AG10803 (cell line): ENCODE data around the gene HENMT1.
A peak's percentile ranks its signal among the peaks of the same experiment; 100 is the strongest.
"Not testable (repeated sequence)": the region's sequence is repeated elsewhere in the genome, so short reads cannot be mapped to it uniquely, and the experiment has no call there.

Experiments
- DNase-seq: peaks from one replicate; pipeline ENCODE4 v3.0.0; 2010; ENCODE audit warnings: low read depth
- H3K4me3 ChIP-seq: 2 replicates; pipeline ENCODE4 v1.5.1; 2011; ENCODE audit warnings: mild to moderate bottlenecking, low read length, control low read depth
- TF ChIP-seq, protein P1 (sequence below): conservative IDR thresholded peaks from 2 replicates; pipeline ENCODE4 v1.5.1; 2011; ENCODE audit warnings: mild to moderate bottlenecking, low read length, control low read depth, inconsistent platforms

The HENMT1 gene

DNA sequence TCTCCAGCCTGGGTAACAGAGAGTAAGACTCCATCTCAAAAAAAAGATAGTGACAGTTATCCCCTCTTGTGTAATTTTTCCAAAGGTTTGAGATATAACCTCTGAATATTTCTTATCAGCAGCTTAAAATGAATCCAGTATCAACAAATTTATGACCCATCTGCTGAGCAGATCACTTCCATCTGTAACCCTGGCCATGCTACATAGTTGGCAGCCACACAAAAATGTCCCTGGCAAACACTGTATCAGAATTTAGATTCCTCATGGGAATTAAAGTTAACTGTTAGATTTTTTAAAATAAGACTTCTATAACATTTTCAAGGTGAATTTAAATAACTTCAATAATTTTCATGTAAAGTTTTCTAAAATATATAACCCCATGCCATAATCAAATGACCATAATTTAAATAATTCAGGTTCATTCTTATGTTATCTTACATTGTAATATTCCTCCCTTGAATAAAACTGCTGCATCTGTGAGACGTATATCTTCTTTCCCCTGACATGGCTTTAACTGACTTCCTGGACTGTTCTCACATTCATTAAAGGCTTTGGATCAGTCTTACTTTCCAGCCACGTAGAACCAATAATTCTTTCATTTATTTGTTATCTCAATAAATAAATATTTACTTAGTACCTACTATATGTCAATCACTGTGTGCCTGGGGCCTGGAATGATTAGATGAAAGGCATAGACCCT lies 25.9 kb upstream of the HENMT1 start:
- H3K4me3 ChIP-seq: no peak overlapping the region
- TF ChIP-seq, protein P1, sequence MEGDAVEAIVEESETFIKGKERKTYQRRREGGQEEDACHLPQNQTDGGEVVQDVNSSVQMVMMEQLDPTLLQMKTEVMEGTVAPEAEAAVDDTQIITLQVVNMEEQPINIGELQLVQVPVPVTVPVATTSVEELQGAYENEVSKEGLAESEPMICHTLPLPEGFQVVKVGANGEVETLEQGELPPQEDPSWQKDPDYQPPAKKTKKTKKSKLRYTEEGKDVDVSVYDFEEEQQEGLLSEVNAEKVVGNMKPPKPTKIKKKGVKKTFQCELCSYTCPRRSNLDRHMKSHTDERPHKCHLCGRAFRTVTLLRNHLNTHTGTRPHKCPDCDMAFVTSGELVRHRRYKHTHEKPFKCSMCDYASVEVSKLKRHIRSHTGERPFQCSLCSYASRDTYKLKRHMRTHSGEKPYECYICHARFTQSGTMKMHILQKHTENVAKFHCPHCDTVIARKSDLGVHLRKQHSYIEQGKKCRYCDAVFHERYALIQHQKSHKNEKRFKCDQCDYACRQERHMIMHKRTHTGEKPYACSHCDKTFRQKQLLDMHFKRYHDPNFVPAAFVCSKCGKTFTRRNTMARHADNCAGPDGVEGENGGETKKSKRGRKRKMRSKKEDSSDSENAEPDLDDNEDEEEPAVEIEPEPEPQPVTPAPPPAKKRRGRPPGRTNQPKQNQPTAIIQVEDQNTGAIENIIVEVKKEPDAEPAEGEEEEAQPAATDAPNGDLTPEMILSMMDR: no peak
- DNase-seq: peak; percentile 89

DNA sequence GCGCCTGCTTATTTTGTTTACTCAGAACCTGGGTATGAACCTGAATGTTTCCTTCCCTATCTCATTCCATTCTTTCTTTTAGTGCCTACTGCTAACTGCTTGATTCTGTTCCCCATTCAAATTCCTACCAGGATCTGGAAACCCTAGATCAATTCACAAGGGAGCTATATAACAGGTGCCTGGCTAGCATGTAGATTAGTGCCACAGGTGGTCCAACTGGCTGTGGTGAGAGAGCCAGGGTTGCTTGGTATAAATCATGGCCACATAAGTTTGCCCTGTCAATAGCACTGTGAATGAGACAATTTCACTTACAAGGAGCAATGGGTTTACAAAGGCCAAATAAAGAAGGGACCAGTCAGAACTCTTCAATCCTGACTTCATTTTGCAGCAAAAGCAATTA lies 24.6 kb upstream of the HENMT1 start:
- no peak overlapping the region for H3K4me3 ChIP-seq
- DNase-seq: no peak
- TF ChIP-seq, protein P1: no peak

DNA sequence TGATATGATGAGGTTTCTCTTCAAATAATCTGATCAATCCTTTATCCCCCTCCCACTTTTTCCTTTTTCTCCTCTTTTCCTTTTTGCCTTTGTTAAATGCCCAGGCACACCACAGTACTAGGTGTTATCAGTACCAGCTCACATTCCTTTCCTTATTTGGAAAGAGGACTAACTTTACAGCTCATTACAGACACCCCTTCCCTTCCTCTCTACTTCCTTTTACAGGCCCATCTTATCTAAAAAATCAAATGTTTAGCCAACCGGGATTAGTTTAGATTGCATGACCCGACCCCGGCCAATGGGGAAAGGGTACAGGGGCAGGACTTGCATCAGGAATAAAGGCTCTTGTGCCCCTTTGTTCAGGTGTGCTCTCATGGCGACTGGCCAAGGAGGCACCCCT lies 20.8 kb upstream of the HENMT1 start:
- DNase-seq: not testable (repeated sequence)

DNA sequence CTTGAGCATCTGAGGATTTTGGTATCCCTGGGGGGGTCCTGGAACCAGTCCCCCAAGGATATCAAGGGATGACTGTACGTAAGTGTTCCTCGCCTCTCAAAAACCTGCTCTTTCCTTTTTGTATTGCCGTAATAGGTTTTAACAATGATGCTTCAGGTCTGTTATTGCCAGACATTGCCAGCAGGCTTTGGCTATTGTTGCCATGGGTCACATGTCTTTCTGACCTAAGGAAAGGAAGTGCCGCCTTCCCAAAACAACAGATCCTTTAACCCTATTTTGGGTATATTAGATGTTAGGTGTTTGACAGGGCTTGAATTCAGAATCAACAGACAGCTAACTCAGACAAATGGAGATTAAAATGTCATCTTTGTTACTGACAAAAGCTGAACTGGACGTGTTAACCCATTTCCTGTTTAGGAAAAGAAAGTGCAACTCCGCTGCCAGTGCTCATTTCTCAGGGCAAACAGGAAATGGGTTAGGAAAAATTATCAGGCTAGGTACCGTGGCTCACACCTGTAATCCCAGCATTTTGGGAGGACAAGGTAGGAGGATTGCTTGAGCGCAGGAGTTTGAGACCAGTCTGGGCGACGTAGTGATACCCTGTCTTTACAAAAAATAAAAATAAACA lies 18.8 kb upstream of the HENMT1 start:
- TF ChIP-seq, protein P1: no peak
- no peak for DNase-seq
- H3K4me3 ChIP-seq: no peak overlapping the region

More for the DNA sequence above, 20.8 kb upstream of the HENMT1 start:
- not testable (repeated sequence) for H3K4me3 ChIP-seq

DNA sequence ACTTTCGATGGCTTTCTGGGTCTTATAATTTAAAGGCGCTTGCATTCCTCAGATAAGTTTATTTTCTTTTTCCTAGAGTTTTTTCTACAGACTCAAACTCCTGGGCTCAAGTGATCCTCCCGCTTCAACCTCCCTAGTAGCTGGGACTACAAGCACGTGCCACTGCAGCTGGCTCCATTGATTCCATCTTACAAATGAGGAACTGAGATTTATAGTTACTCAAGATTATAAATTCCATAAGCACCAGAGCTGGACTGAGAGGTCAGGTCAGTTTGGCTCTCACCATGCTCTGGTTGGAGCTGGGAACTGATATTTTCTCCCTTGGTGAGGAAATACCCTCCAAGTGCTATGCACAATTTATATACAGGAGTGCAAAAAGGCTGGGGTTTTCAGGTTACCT lies 17.8 kb upstream of the HENMT1 start:
- H3K4me3 ChIP-seq: no peak overlapping the region
- TF ChIP-seq, protein P1: no peak
- no peak for DNase-seq

DNA sequence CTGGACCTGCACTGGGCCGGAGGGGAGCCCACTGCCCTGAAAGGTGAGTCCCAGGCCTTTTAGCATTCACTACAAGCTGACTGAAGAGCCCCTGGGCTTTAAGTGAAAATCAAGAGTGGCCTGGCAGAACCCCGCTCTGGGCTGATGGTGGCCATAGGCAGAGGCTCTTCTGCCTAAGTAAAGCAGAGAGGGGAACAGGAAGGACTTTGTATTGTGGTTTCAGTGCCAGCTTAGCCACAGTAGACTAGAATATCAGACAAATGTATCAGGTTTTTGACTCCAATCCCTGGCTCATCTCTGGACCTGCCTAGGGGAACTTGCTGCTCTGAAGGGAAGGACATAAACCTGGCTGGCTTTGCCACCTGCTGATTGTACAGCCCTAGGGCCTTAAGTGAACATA lies 10.2 kb upstream of the HENMT1 start:
- no peak for DNase-seq
- TF ChIP-seq, protein P1: no peak
- no peak overlapping the region for H3K4me3 ChIP-seq

DNA sequence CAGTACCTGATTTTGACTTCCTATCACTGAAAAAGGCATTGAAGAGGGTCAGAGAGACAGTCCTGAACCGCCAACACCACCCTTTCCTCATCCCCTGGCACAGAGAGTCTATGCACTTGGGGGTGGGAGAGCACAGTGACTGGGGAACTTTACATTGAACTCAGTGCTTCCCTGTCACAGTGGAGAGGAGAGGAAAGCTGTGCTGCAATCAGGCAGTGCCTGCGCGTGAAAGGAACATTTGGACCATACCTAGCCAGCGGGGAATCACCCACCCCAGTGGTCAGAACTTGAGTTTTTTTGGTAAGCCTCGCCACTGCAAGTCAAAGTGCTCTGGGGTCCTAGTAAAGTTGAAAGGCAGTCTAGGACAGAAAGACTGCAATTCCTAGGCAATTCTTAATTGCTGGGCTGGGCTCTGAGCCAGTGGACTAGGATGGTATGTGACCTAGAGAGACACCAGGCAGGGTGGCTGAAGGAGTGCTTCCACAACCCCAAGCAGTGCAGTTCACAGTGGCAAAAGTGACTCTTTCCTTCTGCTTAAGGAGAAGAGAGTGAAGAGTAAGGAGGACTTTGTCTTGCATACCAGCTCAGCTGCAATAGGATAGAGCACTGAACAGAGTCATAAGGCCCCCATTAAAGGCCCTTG lies 9.4 kb upstream of the HENMT1 start:
- H3K4me3 ChIP-seq: no peak overlapping the region
- DNase-seq: peak; percentile 34
- TF ChIP-seq, protein P1: no peak
